Smooth muscle cell of the brain vasculature (primary cell): ENCODE results near the gene ZNF785.
"Not testable (repeated sequence)": the region's sequence is repeated elsewhere in the genome, so short reads cannot be mapped to it uniquely, and the experiment has no call there.

Experiments
- DNase-seq: peaks from one replicate; pipeline ENCODE4 v3.0.0-alpha.2; 2012; ENCODE audit warnings: low read depth, low spot score

Gene ZNF785

GRCh38 chr16:30565984-30566383 lies 19.5 kb downstream of the ZNF785 start:
- no peak for DNase-seq

GRCh38 chr16:30565526-30565925 lies 20.0 kb downstream of the ZNF785 start:
- DNase-seq, result no peak

GRCh38 chr16:30562021-30562420 lies 23.5 kb downstream of the ZNF785 start:
- DNase-seq, result no peak

GRCh38 chr16:30561089-30561816 lies 24.2 kb downstream of the ZNF785 start:
- DNase-seq, result no peak

GRCh38 chr16:30559690-30560089 lies 25.8 kb downstream of the ZNF785 start:
- DNase-seq, result no peak

- no peak for DNase-seq
Measured at GRCh38 chr16:30558789-30559377, 26.6 kb downstream of the ZNF785 start.

- DNase-seq, result peak; percentile 92
Measured at GRCh38 chr16:30557957-30558788, 27.3 kb downstream of the ZNF785 start, which contains the start of gene ZNF764. Gene ZNF764 (minus strand): TSS chr16:30558374. CDS start chr16:30558182, 192 bp downstream.

GRCh38 chr16:30557707-30557956 lies 27.9 kb downstream of the ZNF785 start:
- no peak for DNase-seq

- no peak for DNase-seq
Measured at GRCh38 chr16:30556125-30556473, 29.4 kb downstream of the ZNF785 start.

GRCh38 chr16:30555315-30556124 lies 30.0 kb downstream of the ZNF785 start:
- DNase-seq, result no peak

GRCh38 chr16:30554557-30555314 lies 30.8 kb downstream of the ZNF785 start:
- DNase-seq, result no peak

- no peak for DNase-seq
Measured at GRCh38 chr16:30553393-30553899, 32.1 kb downstream of the ZNF785 start.

- no peak for DNase-seq
Measured at GRCh38 chr16:30552956-30553355, 32.5 kb downstream of the ZNF785 start.

- no peak for DNase-seq
Measured at GRCh38 chr16:30551781-30552180, 33.7 kb downstream of the ZNF785 start.

GRCh38 chr16:30548416-30549253 lies 36.9 kb downstream of the ZNF785 start:
- no peak for DNase-seq

- DNase-seq, result no peak
Measured at GRCh38 chr16:30546115-30546514, 39.4 kb downstream of the ZNF785 start.

GRCh38 chr16:30543067-30543466 lies 42.4 kb downstream of the ZNF785 start:
- no peak for DNase-seq

- peak; percentile 55 for DNase-seq
Measured at GRCh38 chr16:30541502-30542329, 43.8 kb downstream of the ZNF785 start.

- DNase-seq, result not testable (repeated sequence)
Measured at GRCh38 chr16:30540916-30541464, 44.5 kb downstream of the ZNF785 start.
